ENCODE results near the gene NCK1. TPM values are rescaled to one million over a fixed set of nuclear protein-coding genes. Genes with fewer than 3 reads are reported as not detected.
A peak's percentile ranks its signal among the peaks of the same experiment; 100 is the strongest.
"Not testable (repeated sequence)": the region's sequence is repeated elsewhere in the genome, so short reads cannot be mapped to it uniquely, and the experiment has no call there.

Gene NCK1
- total RNA-seq, 1 donor from 2014 or later = 54.3 TPM

DNA sequence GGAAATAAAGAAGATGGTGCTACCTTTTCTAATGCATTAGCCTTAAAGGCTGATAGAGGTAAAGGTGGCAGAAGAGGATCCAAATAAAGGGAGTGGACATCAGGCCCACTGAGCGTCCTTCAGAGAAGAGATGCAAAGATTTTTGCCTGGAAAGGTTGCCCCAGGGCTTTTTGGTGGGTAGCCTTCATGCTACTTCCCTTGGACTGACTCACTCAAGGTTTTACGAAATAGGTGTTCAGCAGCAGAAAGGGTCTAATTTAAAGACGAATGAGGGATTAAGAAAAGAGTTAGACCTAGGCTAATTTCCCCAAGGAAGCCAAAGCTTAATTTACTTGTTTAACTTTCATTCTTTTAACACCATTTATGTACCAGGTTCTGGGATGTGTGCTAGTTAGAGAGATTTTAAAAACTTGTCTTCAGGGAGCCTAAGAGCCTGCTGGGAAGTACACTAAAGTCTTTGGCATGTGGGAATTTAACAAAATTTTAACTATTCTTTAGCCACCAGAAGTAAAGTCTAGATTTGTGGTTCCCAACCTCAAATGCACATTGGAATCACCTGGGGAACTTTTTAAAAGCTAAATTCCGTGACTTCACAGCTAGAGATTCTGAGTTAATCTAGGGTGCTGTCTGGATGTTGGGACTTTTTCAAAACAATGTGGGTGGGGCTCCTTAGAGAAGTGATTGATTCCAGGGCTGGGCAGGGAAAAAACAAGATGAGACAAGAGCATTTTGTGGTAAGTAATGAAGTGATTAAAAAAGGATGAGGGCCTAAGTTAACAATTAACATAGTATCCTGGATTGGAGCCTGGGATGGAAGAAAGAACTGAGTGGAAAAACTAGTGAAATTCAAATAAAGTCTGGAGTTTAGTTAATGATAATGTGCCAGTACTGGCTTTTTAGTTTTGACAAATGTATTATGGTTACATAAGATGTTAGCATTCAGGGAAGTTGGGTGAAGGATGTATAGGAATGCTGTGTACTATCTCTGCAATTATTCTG is 99.1 kb downstream of the NCK1 start:
- no peak for ATAC-seq
- no peak for DNase-seq (ENCODE audit: low spot score)
- intact Hi-C loops (cut with DNase I) = no loop called here

DNA sequence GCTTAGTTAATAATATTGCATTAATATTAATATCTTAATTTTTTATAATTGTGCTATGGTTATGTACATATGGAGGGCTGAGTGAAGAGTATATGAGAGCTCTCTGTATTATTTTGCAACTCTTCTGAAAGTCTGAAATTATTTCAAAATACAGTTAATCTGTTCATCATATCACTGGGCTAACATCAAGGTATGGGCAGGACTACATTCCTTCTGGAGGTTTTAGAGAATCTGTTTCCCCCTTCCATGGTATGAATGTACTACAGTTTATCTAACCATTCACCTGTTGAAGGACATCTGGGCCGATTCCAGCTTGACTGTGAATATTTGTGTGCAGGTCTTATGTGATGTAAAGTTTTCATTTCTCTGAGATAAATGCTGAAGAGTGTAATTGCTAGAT is 100.9 kb downstream of the NCK1 start:
- ATAC-seq (no peak), DNase-seq (ENCODE audit: low spot score) (no peak)
- intact Hi-C loops (cut with DNase I) = no loop called here

DNA sequence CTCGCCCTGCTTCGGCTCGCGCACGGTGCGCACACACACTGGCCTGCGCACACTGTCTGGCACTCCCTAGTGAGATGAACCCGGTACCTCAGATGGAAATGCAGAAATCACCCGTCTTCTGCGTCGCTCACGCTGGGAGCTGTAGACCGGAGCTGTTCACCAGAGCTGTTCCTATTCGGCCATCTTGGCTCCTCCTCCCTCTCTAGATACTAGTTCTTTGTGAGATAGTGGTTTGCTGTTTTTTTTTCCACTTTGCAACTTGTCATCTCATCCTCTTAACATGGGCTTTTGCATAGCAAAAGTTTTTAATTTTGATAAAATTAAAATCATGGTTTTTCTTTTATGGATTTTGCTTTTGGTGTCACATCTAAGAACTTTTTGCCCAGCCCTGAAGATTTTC is 107.5 kb downstream of the NCK1 start:
- ATAC-seq; intact Hi-C loops (cut with DNase I); DNase-seq (ENCODE audit: low spot score): not testable (repeated sequence)

DNA sequence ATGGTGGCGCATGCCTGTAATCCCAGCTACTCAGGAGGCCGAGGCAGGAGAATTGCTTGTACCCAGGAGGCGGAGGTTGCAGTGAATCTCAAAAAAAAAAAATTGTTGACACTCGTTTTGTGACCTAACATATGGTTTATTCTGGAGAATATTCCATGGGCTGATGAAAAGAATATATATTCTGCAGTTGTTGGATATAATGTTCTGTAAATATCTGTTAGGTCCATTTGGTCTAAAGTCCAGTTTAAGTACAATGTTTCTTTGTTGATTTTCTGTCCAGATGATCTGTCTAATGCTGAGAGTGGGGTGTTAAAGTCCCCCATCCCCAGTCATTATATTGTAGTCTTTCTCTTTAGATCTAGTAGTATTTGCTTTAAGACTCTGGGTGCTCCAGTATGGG is 111.3 kb downstream of the NCK1 start:
- no peak for ATAC-seq
- intact Hi-C loops (cut with DNase I) = no loop called here
- DNase-seq (ENCODE audit: low spot score) = no peak

DNA sequence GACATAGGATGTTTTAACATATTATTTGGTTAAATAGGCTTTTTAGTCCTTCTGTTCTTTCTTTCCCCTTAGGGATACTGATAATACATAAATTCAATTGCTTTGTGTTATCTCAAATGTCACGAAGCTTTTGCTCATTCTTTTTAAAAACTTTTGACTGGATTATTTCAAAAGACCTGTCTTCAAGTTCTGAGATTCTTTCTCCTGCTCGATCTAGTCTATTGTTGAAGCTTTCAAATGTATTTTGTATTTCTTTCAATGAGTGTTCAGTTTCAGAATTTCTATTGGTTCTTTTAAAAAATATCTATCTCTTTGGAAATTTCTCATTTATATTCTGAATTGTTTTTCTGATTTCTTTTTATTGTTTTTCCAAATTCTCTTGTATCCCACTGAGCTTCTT is 112.7 kb downstream of the NCK1 start:
- intact Hi-C loops (cut with DNase I) = no loop called here
- no peak for DNase-seq (ENCODE audit: low spot score)

DNA sequence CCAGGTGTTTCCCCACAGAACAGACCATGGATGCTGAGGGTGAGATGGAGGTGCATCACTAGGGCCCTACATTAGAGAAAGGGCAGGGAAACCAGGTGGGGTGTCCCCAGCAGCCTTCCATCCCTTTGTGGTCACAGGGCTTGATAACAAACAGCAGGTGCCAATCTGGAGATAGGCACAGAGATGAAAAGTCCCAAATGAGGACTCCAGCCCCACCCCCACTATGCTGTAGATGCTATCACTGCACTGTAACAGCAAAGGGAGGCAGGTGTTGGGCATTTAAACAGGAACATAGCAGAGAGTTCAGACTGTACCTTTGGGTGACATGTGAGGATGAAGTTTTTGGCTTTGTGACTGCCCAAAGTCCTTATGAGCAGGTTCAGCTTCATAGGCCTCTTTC is 117.2 kb downstream of the NCK1 start:
- intact Hi-C loops (cut with DNase I) = no loop called here
- ATAC-seq (no peak), DNase-seq (ENCODE audit: low spot score) (no peak)

More for the DNA sequence above, 112.7 kb downstream of the NCK1 start:
- no peak for ATAC-seq

DNA sequence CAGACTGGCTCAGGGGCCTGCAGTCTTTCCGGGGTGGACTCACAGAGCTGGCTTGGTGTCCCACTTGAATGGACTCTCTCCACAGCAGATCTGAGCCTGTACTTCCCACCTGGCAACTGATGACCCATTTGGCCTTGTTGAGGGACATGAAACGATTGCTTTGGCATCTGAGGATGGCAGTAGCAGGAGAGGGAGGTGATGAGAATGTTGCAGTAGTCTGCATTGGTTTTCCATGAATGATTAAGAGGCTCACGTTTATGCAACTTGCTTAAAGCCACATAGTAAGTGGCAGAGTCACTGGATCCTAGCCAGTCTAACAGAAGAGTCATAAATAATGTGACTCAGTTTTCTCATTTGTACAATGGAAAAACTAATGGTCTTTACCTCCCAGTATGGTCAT is 117.7 kb downstream of the NCK1 start:
- intact Hi-C loops (cut with DNase I) = no loop called here
- DNase-seq (ENCODE audit: low spot score) = no peak
- no peak for ATAC-seq

DNA sequence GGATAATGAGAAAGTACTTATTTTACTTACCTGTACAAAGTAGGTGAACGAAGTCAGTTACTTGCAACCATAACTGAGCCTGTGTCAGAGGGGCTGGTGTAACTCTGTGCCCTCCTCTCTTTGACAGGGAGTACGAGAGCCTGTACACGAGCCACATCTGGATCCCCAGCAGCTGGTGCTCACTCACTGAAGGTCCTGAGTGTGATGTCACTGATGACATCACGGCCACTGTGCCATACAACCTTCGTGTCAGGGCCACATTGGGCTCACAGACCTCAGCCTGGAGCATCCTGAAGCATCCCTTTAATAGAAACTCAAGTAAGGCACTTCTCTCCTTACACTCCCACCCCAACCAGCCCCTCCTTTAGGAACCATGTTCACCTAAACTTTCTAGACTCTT is 120.0 kb downstream of the NCK1 start:
- ATAC-seq (no peak), DNase-seq (ENCODE audit: low spot score) (no peak)
- intact Hi-C loops (cut with DNase I) = no loop called here

DNA sequence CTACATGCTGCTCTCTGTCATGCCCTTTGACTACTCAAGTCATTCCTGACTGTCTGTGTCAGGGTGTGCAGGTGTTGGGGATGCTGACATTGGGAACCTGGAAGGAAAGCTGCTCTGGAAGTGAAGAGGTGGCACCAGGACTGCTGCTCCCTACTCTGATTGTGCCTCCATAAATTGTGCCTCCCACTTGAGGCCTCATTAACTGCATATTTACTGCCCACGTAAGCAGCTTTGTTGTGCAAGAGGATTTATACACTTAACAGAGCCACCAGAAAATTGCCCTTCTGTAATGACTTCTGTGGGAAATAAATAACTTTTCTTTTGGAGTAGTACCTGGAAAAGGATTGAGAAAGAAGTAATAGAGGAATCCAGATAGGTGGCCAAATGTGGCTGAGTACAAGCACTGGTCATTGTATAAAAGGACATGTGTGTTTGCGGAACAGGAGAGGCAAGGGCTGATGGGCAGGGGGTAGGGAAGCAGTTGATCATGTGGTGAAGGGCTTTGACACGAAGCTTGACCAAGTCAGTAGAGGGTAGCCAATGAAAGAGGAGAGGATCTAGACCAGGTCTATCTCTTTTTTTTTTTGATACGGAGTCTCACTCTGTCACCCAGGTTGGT is 120.6 kb downstream of the NCK1 start:
- no peak for DNase-seq (ENCODE audit: low spot score)
- intact Hi-C loops (cut with DNase I) = no loop called here
- no peak for ATAC-seq

DNA sequence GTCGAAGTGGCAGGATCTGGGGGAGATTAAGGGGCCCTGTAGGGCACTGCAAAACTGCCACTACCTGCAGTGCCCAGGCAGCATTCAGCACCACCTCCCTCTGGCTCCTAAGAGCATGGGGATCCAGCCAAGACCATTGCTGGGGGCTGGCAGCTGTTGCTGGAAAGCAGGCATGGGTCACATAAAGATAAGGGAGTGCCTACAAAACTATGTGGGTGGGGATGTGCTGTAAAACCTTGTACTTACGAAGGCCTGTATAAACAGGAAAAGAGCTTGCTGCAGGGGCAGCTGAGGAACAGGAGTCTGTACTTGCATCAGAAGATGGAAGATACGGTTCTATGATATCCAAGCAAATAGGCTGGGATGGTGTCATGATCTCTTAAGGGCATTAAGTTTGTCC is 122.8 kb downstream of the NCK1 start:
- intact Hi-C loops (cut with DNase I) = no loop called here
- no peak for DNase-seq (ENCODE audit: low spot score)
- peak; percentile 90 for ATAC-seq

DNA sequence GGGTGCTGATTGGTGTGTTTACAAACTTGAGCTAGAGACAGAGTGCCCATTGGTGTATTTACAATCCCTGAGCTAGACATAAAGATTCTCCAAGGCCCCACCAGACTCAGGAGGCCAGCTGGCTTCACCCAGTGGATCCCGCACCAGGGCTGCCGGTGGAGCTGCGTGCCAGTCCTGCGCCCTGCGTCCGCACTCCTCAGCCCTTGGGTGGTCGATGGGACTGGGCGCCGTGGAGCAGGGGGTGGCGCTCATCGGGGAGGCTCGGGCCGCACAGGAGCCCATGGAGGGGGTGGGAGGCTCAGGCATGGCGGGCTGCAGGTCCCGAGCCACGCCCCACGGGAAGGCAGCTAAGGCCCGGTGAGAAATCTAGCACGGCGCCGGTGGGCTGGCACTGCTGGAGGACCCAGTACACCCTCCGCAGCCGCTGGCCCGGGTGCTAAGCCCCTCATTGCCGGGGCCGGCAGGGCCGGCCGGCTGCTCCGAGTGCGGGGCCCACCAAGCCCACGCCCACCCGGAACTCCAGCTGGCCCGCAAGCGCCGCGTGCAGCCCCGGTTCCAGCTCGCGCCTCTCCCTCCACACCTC is 125.5 kb downstream of the NCK1 start:
- DNase-seq (ENCODE audit: low spot score); ATAC-seq; intact Hi-C loops (cut with DNase I): not testable (repeated sequence)

DNA sequence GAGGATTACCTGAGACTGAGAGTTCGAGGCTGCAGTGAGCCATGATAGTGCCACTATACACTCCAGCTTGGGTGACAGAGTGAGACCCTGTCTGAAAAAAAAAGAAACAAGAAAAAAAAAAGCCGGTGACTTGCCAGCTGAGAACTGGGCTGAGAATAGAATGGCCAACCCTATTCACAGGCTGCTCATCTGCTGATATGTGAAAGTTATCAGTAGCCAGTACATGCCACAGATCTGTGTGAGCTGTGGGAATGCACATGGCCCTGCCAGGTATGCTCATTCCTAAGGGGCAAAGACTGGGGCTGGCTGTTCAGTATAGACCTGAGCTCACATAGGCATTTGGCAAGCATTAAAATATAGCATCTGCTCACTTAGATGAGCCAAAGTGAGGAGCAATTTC is 126.6 kb downstream of the NCK1 start:
- ATAC-seq = no peak
- intact Hi-C loops (cut with DNase I) = no loop called here
- DNase-seq (ENCODE audit: low spot score) = no peak

DNA sequence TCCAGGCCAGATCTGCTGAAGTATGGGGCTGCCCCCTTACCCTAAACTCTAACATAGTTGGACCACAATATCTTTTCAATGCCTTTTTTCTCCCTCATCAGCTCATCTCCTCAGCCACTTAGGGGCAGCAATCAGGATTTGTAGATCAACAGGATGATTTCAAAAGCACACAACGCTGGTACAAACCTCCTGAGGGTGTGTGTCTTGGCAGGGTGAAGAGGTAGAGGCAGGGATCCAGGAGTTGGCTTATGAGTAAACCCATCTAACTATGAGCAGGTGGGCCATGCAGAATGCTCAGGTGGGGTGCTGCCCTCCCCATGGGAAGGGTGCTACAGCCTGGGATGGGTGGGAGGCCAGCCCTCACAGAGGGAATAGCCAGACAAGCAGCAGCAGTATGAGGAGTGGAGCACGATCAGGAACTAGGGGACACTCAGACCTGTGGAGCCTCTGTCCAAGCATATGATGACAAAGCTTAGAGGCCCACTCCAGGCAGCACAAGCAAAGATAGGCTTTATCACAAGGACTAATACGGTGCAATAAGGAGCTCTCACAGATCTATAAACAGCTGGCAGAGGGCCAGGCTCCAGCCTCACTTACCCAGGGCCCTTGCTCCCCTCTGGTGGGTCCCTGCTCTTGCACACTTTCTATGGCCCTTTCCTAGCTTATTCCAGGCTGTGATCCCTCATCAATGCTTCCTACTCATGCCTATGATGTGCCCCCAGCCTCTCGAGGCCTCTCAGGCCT is 127.9 kb downstream of the NCK1 start:
- intact Hi-C loops (cut with DNase I) = no loop called here
- ATAC-seq (no peak), DNase-seq (ENCODE audit: low spot score) (no peak)

DNA sequence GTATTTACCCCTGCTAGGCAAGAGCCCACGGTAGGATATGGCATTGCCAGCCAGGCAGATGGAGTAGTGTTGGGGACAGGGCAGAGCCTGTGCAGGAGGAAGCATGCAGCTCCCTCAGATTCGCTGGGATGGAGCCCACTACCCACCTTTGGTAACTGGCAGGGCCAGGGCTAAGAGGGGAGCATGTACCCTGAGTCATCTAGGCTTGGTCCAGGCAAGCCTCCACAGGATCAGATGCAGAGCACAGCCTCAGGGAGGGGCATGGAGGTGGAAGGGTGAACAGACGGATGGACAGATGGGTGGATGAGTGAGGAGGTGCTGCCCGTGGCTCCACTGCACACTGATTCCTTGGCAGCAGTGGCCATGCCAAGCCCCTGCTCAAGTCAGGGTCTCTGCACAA is 128.8 kb downstream of the NCK1 start:
- no peak for ATAC-seq
- intact Hi-C loops (cut with DNase I) = no loop called here
- no peak for DNase-seq (ENCODE audit: low spot score)

DNA sequence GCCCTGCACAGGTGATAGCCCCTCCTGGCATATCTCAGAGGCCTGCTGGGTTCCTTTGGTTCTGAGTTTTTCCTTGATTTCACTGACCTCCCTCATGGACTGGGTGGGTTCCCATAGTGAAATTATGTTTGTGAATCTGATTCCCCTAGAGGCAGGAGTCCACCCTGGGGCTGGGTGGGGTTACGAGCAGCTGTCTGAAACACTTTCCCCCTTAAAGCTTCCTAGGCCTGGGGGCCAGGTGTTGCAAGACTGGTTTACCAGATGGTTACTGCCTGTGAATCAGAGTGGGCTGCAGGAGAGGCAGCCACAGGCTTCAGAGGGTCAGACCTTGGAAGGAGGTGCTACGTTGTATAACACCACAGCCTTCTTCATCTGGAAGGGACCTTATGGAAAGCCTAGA is 130.1 kb downstream of the NCK1 start:
- no peak for ATAC-seq
- no peak for DNase-seq (ENCODE audit: low spot score)
- intact Hi-C loops (cut with DNase I) = no loop called here

DNA sequence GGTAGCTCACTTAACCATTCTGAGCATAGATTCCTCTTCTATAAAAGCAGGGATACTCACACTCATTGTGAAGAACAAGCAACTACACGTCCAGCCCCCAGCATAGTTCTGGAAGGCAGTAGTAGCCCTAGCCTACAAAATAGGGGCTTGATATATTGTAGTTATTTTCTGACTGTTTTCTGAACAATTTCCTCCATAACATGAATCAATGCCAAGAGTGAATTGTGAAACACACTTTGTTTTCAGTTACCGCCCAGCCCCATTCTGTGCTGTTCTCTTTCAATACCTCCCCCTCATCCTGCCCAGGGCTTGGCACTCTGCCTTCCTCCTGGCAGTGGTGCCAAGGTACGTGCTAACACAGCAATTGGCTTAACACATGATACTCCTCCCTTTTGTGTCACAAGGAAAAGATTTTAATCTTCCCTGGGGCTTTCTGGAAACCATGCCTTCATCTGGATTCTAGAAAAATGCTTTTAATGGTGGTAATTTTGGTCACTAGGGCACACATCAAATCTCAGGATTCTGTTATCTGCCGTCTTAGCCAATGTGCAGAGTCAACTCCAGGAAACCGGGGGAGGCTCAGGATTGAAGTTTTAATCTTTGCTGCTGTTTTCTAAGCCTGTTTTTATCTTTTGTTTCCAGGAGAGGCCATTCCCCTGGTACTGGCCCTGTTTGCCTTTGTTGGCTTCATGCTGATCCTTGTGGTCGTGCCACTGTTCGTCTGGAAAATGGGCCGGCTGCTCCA is 132.9 kb downstream of the NCK1 start:
- ATAC-seq (peak; percentile 97), DNase-seq (ENCODE audit: low spot score) (peak; percentile 84)
- intact Hi-C loops (cut with DNase I) = no loop called here

DNA sequence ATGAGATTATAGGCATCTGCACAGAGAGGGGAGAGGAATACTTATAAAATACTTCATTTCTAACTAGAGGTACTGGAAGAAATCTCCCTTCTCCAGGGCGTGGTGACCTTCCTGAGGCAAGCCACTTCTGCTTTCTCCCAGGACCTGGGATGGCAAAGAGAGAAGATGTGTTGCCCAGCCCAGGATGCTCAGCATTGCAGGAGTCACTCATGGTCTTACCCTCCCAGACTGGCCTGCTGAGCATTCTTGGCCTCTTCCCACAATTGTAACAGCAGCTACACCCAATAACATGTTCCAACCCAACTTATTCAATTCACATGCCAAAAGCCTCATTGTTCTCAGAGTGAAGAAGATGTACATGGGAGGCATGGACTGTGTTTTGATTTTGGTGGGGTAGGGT is 133.6 kb downstream of the NCK1 start:
- ATAC-seq = peak; percentile 41
- DNase-seq (ENCODE audit: low spot score) = no peak
- intact Hi-C loops (cut with DNase I) = no loop called here
